HL-60 (cell line): ENCODE results near the gene ACTN2.
A peak's percentile ranks its signal among the peaks of the same experiment; 100 is the strongest.

ENCODE experiments used
- DNase-seq, 2 experiments: peaks; one replicate each; pipeline ENCODE4 v3.0.0-alpha.2; 2010 to 2020; ENCODE audit warnings: low read depth in 1 of 2, low spot score in 1 of 2
- H3K27ac ChIP-seq: fragments of 250-450 bp; sonication (Bioruptor Pico); replicated peaks from 2 replicates; pipeline ENCODE4 v1.5.1; 2020; ENCODE audit warnings: mild to moderate bottlenecking, moderate library complexity
- H3K27me3 ChIP-seq: fragments of 250-450 bp; sonication (Bioruptor Pico); 2 replicates; pipeline ENCODE4 v1.5.1; 2021; ENCODE audit warnings: mild to moderate bottlenecking, moderate library complexity; ENCODE audit not compliant: insufficient read depth, poor library complexity, severe bottlenecking
- H3K4me3 ChIP-seq: replicated peaks from 2 replicates; pipeline ENCODE4 v1.5.1; 2011; ENCODE audit warnings: mild to moderate bottlenecking, control low read depth, low read length; ENCODE audit not compliant: insufficient read depth
- GABPA ChIP-seq: IDR thresholded peaks from 2 replicates; pipeline ENCODE4 v1.6.1; 2012; ENCODE audit warnings: low read depth
- POLR2AphosphoS5 ChIP-seq: IDR thresholded peaks from 2 replicates; pipeline ENCODE4 v1.6.1; 2012; ENCODE audit warnings: low read depth
- SPI1 ChIP-seq: IDR thresholded peaks from 2 replicates; pipeline ENCODE4 v1.6.1; 2012; ENCODE audit warnings: low read depth, mild to moderate bottlenecking, borderline replicate concordance
- TF ChIP-seq, protein P1 (sequence below): IDR thresholded peaks from 2 replicates; pipeline ENCODE4 v1.6.1; 2012; ENCODE audit warnings: low read depth; ENCODE audit not compliant: insufficient replicate concordance
- TF ChIP-seq, protein P2 (sequence below): IDR thresholded peaks from one replicate; pipeline ENCODE4 v1.5.1; 2011; ENCODE audit warnings: low read length, control low read depth, inconsistent platforms; ENCODE audit not compliant: insufficient read depth

Gene ACTN2

DNA sequence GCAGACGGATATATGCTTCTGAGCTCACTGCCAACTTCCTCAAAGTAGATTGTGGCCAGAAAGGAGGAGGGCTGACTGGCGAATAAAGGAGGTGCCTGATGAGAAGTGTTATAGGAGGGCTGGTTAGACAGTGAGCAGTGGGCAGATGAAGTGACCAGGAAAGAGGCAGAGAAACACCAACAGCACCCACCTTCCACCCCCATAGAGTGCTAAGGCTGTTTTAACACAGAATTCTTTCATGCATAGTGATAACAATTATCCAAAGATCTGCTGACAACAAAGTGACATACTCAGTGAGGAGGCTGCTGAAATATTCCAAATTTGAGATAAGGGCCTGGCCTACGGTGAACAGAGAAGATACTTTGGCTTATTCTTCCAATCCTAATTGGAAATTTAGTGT lies 87.6 kb downstream of the ACTN2 start:
- Histone ChIP-seq H3K27me3 (no peaks in the 10 kb centered on the region), H3K4me3 (no peak overlapping the region), H3K27ac (no peak overlapping the region)
- DNase-seq: peak in 1 of 2 experiments; percentile 47
- TF ChIP-seq SPI1: peak; percentile 28; the same call in 1 of the 2 replicates
- TF ChIP-seq, protein P1, sequence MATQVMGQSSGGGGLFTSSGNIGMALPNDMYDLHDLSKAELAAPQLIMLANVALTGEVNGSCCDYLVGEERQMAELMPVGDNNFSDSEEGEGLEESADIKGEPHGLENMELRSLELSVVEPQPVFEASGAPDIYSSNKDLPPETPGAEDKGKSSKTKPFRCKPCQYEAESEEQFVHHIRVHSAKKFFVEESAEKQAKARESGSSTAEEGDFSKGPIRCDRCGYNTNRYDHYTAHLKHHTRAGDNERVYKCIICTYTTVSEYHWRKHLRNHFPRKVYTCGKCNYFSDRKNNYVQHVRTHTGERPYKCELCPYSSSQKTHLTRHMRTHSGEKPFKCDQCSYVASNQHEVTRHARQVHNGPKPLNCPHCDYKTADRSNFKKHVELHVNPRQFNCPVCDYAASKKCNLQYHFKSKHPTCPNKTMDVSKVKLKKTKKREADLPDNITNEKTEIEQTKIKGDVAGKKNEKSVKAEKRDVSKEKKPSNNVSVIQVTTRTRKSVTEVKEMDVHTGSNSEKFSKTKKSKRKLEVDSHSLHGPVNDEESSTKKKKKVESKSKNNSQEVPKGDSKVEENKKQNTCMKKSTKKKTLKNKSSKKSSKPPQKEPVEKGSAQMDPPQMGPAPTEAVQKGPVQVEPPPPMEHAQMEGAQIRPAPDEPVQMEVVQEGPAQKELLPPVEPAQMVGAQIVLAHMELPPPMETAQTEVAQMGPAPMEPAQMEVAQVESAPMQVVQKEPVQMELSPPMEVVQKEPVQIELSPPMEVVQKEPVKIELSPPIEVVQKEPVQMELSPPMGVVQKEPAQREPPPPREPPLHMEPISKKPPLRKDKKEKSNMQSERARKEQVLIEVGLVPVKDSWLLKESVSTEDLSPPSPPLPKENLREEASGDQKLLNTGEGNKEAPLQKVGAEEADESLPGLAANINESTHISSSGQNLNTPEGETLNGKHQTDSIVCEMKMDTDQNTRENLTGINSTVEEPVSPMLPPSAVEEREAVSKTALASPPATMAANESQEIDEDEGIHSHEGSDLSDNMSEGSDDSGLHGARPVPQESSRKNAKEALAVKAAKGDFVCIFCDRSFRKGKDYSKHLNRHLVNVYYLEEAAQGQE: no peak
- 0 out of 2 replicates have a peak, but pooled peaks have one; percentile 44 for TF ChIP-seq GABPA
- TF ChIP-seq, protein P2, sequence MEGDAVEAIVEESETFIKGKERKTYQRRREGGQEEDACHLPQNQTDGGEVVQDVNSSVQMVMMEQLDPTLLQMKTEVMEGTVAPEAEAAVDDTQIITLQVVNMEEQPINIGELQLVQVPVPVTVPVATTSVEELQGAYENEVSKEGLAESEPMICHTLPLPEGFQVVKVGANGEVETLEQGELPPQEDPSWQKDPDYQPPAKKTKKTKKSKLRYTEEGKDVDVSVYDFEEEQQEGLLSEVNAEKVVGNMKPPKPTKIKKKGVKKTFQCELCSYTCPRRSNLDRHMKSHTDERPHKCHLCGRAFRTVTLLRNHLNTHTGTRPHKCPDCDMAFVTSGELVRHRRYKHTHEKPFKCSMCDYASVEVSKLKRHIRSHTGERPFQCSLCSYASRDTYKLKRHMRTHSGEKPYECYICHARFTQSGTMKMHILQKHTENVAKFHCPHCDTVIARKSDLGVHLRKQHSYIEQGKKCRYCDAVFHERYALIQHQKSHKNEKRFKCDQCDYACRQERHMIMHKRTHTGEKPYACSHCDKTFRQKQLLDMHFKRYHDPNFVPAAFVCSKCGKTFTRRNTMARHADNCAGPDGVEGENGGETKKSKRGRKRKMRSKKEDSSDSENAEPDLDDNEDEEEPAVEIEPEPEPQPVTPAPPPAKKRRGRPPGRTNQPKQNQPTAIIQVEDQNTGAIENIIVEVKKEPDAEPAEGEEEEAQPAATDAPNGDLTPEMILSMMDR: no peak
- TF ChIP-seq POLR2AphosphoS5: no peak

DNA sequence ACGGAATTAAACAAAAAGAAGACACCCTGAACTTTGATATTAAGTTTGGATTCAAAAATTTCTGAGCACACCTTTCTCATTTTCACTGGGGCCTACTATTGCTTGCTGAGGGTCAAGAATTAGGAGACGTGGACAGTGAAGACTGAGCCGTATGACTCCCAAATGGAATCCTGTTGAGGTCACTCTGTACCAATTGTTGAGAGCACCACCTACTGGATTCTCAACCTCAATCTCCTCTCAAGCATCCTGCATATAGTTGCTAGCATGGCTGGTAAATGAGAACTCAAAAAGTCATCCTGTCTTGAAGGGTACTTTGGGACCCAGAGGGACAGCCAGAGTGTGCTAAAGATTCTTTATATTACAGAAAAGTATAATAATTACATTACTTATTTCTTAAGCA lies 88.6 kb downstream of the ACTN2 start:
- TF ChIP-seq POLR2AphosphoS5 (no peak), SPI1 (no peak), GABPA (no peak)
- TF ChIP-seq, protein P1: no peak
- TF ChIP-seq, protein P2: no peak
- no peak for DNase-seq
- Histone ChIP-seq H3K27me3 (no peaks in the 10 kb centered on the region), H3K4me3 (no peak overlapping the region), H3K27ac (no peak overlapping the region)

DNA sequence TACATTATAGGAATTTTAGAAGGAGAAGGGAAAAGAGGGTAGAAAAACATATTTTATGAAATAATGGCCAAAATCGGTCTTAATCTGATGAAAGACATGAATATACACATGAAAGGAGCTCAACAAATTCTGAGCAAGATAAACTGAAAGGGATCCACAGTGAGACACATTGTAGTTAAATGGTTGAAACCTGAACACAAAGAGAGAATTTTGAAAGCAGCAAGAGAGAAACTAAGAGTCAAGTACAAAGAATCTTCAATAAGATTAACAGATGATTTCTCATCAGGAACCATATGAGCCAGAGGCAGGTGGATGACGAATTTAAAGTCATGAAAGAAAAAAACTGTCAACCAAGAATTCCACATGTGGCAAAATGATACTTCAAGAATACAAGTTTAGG lies 93.0 kb downstream of the ACTN2 start:
- H3K4me3 ChIP-seq: no peak overlapping the region
- H3K27me3 ChIP-seq: no peaks in the 10 kb centered on the region
- DNase-seq: no peak
- no peak overlapping the region for H3K27ac ChIP-seq
- TF ChIP-seq, protein P2: no peak
- TF ChIP-seq SPI1 (no peak), POLR2AphosphoS5 (no peak), GABPA (no peak)
- TF ChIP-seq, protein P1: no peak
